ENCODE data around the gene TBC1D9B.

Gene TBC1D9B

DNA sequence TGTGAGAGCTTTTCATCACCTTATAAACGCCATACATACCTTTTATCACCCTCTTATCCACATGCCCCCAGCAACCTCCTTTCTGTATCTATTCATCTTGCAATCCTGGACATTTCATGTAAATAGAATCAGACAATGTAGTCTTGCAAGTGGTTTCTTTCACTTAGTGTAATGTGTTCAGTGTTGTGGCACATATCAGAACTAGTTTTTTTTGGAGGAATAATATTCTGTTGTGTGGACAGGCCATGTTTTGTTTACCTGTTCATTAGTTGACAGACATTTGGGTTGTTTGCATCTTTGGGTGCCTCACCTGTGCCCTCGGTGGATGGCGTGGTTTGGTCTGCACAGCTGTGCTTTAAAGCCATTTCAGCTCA, 85.7 kb downstream of the TBC1D9B start:
- Histone ChIP-seq H3K9me3 (ENCODE audit: control extremely low read depth in 1 of 5, control insufficient read depth in 4 of 5, insufficient read depth in 2 of 5, low read depth in 1 of 5, low read length in 4 of 5) (no peaks in the 10 kb centered on the region), H3K36me3 (ENCODE audit: control insufficient read depth in 4 of 4, insufficient read depth in 4 of 4, low read length in 3 of 4) (peaks cover 16 to 47% (median 37%) of the 10 kb centered on the region in 4 experiments), H3K4me1 (ENCODE audit: control extremely low read depth in 1 of 4, control insufficient read depth in 4 of 4, insufficient read depth in 4 of 4, low read length in 3 of 4) (peaks cover 0 to 50% (median 45%) of the 10 kb centered on the region in 4 experiments), H3K4me3 (ENCODE audit: control insufficient read depth in 1 of 7, extremely low read depth in 1 of 7, insufficient read depth in 4 of 7, low read depth in 2 of 7, low read length in 6 of 7) (peak overlapping the region in 6 of 7 experiments; percentile 82 to 96 (median 88)), H3K27ac (ENCODE audit: insufficient read depth in 1 of 2, low read depth in 1 of 2, low read length in 2 of 2, poor library complexity in 1 of 2, severe bottlenecking in 2 of 2) (peak overlapping the region in 1 of 2 experiments; percentile 95), H3K27me3 (replicated peaks in 2 of 5; ENCODE audit: control insufficient read depth in 4 of 5, insufficient read depth in 5 of 5, low read length in 4 of 5) (no peaks in the 10 kb centered on the region)
- ChIA-PET POLR2A (interaction anchor here (0.6 to 9.1 kb wide), 6 partner anchors 10 to 655 kb away, joined by 3 to 131 read pairs (median 6); partner anchors contain the start of genes MAML1 and MGAT4B), CTCF (interaction anchor here (1.0 to 14.0 kb wide), 4 partner anchors 8 to 20 kb away, joined by 3 to 124 read pairs (median 4); no protein-coding TSS in a partner anchor)
- no peak for DNase-seq
- 100% methylated on average over 2 of the region's 3 CpGs for WGBS (ENCODE audit: insufficient coverage)

GRCh38 chr5:179821298-179822058, 86.2 kb downstream of the TBC1D9B start:
- H3K9me3 ChIP-seq (ENCODE audit: control extremely low read depth in 1 of 5, control insufficient read depth in 4 of 5, insufficient read depth in 2 of 5, low read depth in 1 of 5, low read length in 4 of 5) = no peaks in the 10 kb centered on the region
- H3K4me3 ChIP-seq (ENCODE audit: control insufficient read depth in 1 of 7, extremely low read depth in 1 of 7, insufficient read depth in 4 of 7, low read depth in 2 of 7, low read length in 6 of 7) = peak overlapping the region; percentile 82 to 96 (median 89)
- 0% methylated on average over 40 of the region's 54 CpGs for WGBS (ENCODE audit: insufficient coverage)
- POLR2A ChIA-PET = interaction anchor here (0.6 to 9.1 kb wide), 6 partner anchors 11 to 654 kb away, joined by 3 to 131 read pairs (median 6); partner anchors contain the start of genes MAML1 and MGAT4B
- CTCF ChIA-PET = interaction anchor here (1.3 to 14.0 kb wide), 4 partner anchors 11 to 57 kb away, joined by 3 to 124 read pairs (median 6); no protein-coding TSS in a partner anchor
- peak; percentile 90 to 95 (median 94) for DNase-seq
- peaks cover 13 to 42% (median 34%) of the 10 kb centered on the region in 4 experiments for H3K36me3 ChIP-seq (ENCODE audit: control insufficient read depth in 4 of 4, insufficient read depth in 4 of 4, low read length in 3 of 4)
- peak overlapping the region; percentile 92 to 95 for H3K27ac ChIP-seq (ENCODE audit: insufficient read depth in 1 of 2, low read depth in 1 of 2, low read length in 2 of 2, poor library complexity in 1 of 2, severe bottlenecking in 2 of 2)
- no peaks in the 10 kb centered on the region for H3K27me3 ChIP-seq (replicated peaks in 2 of 5; ENCODE audit: control insufficient read depth in 4 of 5, insufficient read depth in 5 of 5, low read length in 4 of 5)
- peaks cover 0 to 56% (median 48%) of the 10 kb centered on the region in 4 experiments for H3K4me1 ChIP-seq (ENCODE audit: control extremely low read depth in 1 of 4, control insufficient read depth in 4 of 4, insufficient read depth in 4 of 4, low read length in 3 of 4)

GRCh38 chr5:179820483-179821297, 87.0 kb downstream of the TBC1D9B start, which contains the start of gene SQSTM1:
SQSTM1 (plus strand) TSS chr5:179820905; CDS start chr5:179820937, 32 bp downstream.
- Histone ChIP-seq H3K4me1 (ENCODE audit: control extremely low read depth in 1 of 4, control insufficient read depth in 4 of 4, insufficient read depth in 4 of 4, low read length in 3 of 4) (peaks cover 0 to 58% (median 49%) of the 10 kb centered on the region in 4 experiments), H3K36me3 (ENCODE audit: control insufficient read depth in 4 of 4, insufficient read depth in 4 of 4, low read length in 3 of 4) (peaks cover 9 to 35% (median 32%) of the 10 kb centered on the region in 4 experiments), H3K27ac (ENCODE audit: insufficient read depth in 1 of 2, low read depth in 1 of 2, low read length in 2 of 2, poor library complexity in 1 of 2, severe bottlenecking in 2 of 2) (peak within 1 kb of the TSS; percentile 92 to 95), H3K27me3 (replicated peaks in 2 of 5; ENCODE audit: control insufficient read depth in 4 of 5, insufficient read depth in 5 of 5, low read length in 4 of 5) (no peaks in the 10 kb centered on the region), H3K4me3 (ENCODE audit: control insufficient read depth in 1 of 7, extremely low read depth in 1 of 7, insufficient read depth in 4 of 7, low read depth in 2 of 7, low read length in 6 of 7) (peak within 1 kb of the TSS; percentile 82 to 96 (median 89)), H3K9me3 (ENCODE audit: control extremely low read depth in 1 of 5, control insufficient read depth in 4 of 5, insufficient read depth in 2 of 5, low read depth in 1 of 5, low read length in 4 of 5) (peaks cover 0 to 2% (median 0%) of the 10 kb centered on the region in 5 experiments)
- DNase-seq = peak; percentile 67 to 86 (median 85)
- ChIA-PET POLR2A (interaction anchor here (0.6 to 9.1 kb wide), 8 partner anchors 10 to 88 kb away, joined by 3 to 131 read pairs (median 5); partner anchors contain the start of genes LTC4S, MAML1 and MGAT4B), CTCF (interaction anchor here (1.2 to 4.5 kb wide), 5 partner anchors 10 to 57 kb away, joined by 5 to 32 read pairs (median 6); partner anchors contain the start of gene LTC4S)
- under 1% methylated on average over 64 of the region's 81 CpGs for WGBS (ENCODE audit: insufficient coverage)

DNA sequence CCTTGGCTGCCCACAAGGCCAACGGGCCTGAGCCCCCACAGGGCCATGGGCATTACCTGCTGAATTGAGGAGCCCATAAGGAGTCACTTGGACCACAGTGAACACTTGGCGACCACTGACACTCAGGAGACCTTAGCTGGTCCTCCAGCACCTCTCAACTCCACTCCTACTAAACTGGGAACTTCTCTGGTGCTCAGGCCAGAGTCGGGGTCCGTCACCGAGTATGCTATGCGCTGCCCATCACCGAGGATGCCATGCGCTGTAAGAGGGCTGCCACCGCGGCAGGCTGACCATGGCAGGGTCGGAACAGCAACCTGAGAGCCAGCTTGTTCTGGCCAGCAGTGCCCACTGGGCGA, 87.6 kb downstream of the TBC1D9B start:
- Histone ChIP-seq H3K27ac (ENCODE audit: insufficient read depth in 1 of 2, low read depth in 1 of 2, low read length in 2 of 2, poor library complexity in 1 of 2, severe bottlenecking in 2 of 2) (peak overlapping the region; percentile 92 to 95), H3K4me3 (ENCODE audit: control insufficient read depth in 1 of 7, extremely low read depth in 1 of 7, insufficient read depth in 4 of 7, low read depth in 2 of 7, low read length in 6 of 7) (peak overlapping the region in 6 of 7 experiments; percentile 23 to 96 (median 88)), H3K27me3 (replicated peaks in 2 of 5; ENCODE audit: control insufficient read depth in 4 of 5, insufficient read depth in 5 of 5, low read length in 4 of 5) (no peaks in the 10 kb centered on the region), H3K4me1 (ENCODE audit: control extremely low read depth in 1 of 4, control insufficient read depth in 4 of 4, insufficient read depth in 4 of 4, low read length in 3 of 4) (peaks cover 0 to 58% (median 49%) of the 10 kb centered on the region in 4 experiments), H3K36me3 (ENCODE audit: control insufficient read depth in 4 of 4, insufficient read depth in 4 of 4, low read length in 3 of 4) (peaks cover 5 to 33% (median 26%) of the 10 kb centered on the region in 4 experiments), H3K9me3 (ENCODE audit: control extremely low read depth in 1 of 5, control insufficient read depth in 4 of 5, insufficient read depth in 2 of 5, low read depth in 1 of 5, low read length in 4 of 5) (peaks cover 0 to 2% (median 0%) of the 10 kb centered on the region in 5 experiments)
- ChIA-PET CTCF (interaction anchor here (1.2 to 4.5 kb wide), 7 partner anchors 9 to 56 kb away, joined by 3 to 32 read pairs (median 6); partner anchors contain the start of gene LTC4S), POLR2A (interaction anchor here (0.6 to 9.1 kb wide), 5 partner anchors 9 to 74 kb away, joined by 3 to 131 read pairs (median 6); partner anchors contain the start of genes LTC4S and MGAT4B)
- no peak for DNase-seq
- WGBS (ENCODE audit: insufficient coverage) = 54% methylated on average over 12 of the region's 12 CpGs

DNA sequence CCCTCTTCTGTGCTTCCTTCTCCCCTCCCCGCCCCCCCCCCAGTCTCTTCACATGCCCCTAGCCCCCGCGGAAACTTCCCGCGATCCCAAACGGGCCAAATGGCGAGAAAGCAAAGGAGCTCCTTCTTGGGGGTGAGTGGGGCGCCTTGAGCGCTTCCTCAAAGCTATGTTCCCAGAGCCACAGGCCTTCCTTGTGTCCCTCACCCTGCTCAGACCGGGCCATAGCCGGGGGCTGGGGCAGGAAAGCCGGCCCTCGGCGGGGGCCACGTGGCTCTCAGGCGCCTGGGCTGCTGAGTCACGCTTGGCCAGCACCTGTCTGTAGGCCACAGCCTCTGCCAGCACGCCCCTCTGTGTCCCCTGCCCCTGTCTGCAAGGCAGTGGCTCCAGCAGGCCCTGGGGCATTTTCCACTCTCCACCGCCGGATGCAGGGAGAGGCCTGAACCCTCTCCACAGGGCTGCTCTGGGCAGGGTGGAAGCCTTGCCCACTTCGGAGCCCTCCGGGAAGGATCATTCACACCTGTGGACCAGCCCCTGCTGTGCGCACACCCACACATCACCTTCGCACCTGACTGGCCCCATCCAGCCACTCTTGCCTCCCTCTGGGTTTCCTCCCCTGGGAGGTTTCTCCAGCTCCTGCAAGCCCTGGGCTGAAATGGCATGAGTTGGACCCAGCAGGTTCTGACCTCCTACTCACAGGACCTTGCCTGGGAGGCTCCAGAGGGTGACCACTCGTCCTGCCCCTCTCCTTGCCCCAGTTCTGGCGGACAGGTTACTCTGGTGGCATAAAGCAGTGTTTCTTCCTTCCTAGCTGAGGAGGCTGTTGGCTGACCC, 88.2 kb downstream of the TBC1D9B start:
- DNase-seq = peak in 2 of 3 donors; percentile 79 to 85
- POLR2A ChIA-PET = interaction anchor here (0.6 to 9.1 kb wide), 5 partner anchors 8 to 74 kb away, joined by 3 to 131 read pairs (median 6); partner anchors contain the start of genes LTC4S and MGAT4B

More for the DNA sequence above, 88.2 kb downstream of the TBC1D9B start:
- CTCF ChIA-PET = interaction anchor here (1.0 to 4.5 kb wide), 7 partner anchors 8 to 25 kb away, joined by 3 to 32 read pairs (median 5); partner anchors contain the start of gene LTC4S
- H3K36me3 ChIP-seq (ENCODE audit: control insufficient read depth in 4 of 4, insufficient read depth in 4 of 4, low read length in 3 of 4) = peaks cover 0 to 29% (median 21%) of the 10 kb centered on the region in 4 experiments
- H3K27me3 ChIP-seq (replicated peaks in 2 of 5; ENCODE audit: control insufficient read depth in 4 of 5, insufficient read depth in 5 of 5, low read length in 4 of 5) = no peaks in the 10 kb centered on the region
- H3K4me3 ChIP-seq (ENCODE audit: control insufficient read depth in 1 of 7, extremely low read depth in 1 of 7, insufficient read depth in 4 of 7, low read depth in 2 of 7, low read length in 6 of 7) = peak overlapping the region in 4 of 7 experiments; percentile 11 to 96 (median 92)
- peaks cover 0 to 2% (median 0%) of the 10 kb centered on the region in 5 experiments for H3K9me3 ChIP-seq (ENCODE audit: control extremely low read depth in 1 of 5, control insufficient read depth in 4 of 5, insufficient read depth in 2 of 5, low read depth in 1 of 5, low read length in 4 of 5)
- peaks cover 0 to 58% (median 49%) of the 10 kb centered on the region in 4 experiments for H3K4me1 ChIP-seq (ENCODE audit: control extremely low read depth in 1 of 4, control insufficient read depth in 4 of 4, insufficient read depth in 4 of 4, low read length in 3 of 4)
- H3K27ac ChIP-seq (ENCODE audit: insufficient read depth in 1 of 2, low read depth in 1 of 2, low read length in 2 of 2, poor library complexity in 1 of 2, severe bottlenecking in 2 of 2) = peak overlapping the region; percentile 92 to 95
- 23% methylated on average over 15 of the region's 26 CpGs for WGBS (ENCODE audit: insufficient coverage)
